BE2C (cell line): ENCODE data around the gene CAMK1D.

Source experiments
- DNase-seq: peaks from one replicate; pipeline ENCODE4 v3.0.0-alpha.2; 2020
- H3K27me3 ChIP-seq: fragments of 250-450 bp; sonication (Bioruptor Pico); 2 replicates; pipeline ENCODE4 v1.5.1; 2020; ENCODE audit warnings: mild to moderate bottlenecking
- H3K36me3 ChIP-seq: fragments of 250-450 bp; sonication (Bioruptor Pico); 2 replicates; pipeline ENCODE4 v1.5.1; 2020; ENCODE audit warnings: mild to moderate bottlenecking
- H3K4me1 ChIP-seq: fragments of 250-450 bp; sonication (Bioruptor Pico); 2 replicates; pipeline ENCODE4 v1.5.1; 2020
- H3K4me3 ChIP-seq: 2 replicates; pipeline ENCODE4 v1.5.1; 2011; ENCODE audit warnings: low read depth, low read length
- H3K9me3 ChIP-seq: fragments of 250-450 bp; sonication (Bioruptor Pico); 2 replicates; pipeline ENCODE4 v1.5.1; 2020
- CTCF ChIP-seq: IDR thresholded peaks from 2 replicates; pipeline ENCODE4 v1.5.1; 2012; ENCODE audit warnings: mild to moderate bottlenecking, low read depth, low read length

CAMK1D gene

GRCh38 chr10:12597788-12598765 is 248.7 kb downstream of the CAMK1D start:
- H3K4me3 ChIP-seq = no peak overlapping the region
- H3K36me3 ChIP-seq = no peaks in the 10 kb centered on the region
- DNase-seq = no peak
- H3K4me1 ChIP-seq = no peaks in the 10 kb centered on the region
- no peak for TF ChIP-seq CTCF
- H3K9me3 ChIP-seq = no peaks in the 10 kb centered on the region
- H3K27me3 ChIP-seq = no peaks in the 10 kb centered on the region

- Histone ChIP-seq H3K36me3 (no peaks in the 10 kb centered on the region), H3K9me3 (no peaks in the 10 kb centered on the region), H3K4me3 (no peak overlapping the region), H3K4me1 (no peaks in the 10 kb centered on the region), H3K27me3 (no peaks in the 10 kb centered on the region)
- no peak for TF ChIP-seq CTCF
- DNase-seq = no peak
Observed at GRCh38 chr10:12600652-12601051, 251.3 kb downstream of the CAMK1D start.

GRCh38 chr10:12602521-12602920 is 253.2 kb downstream of the CAMK1D start:
- TF ChIP-seq CTCF = no peak
- no peaks in the 10 kb centered on the region for H3K4me1 ChIP-seq
- no peak for DNase-seq
- no peak overlapping the region for H3K4me3 ChIP-seq
- no peaks in the 10 kb centered on the region for H3K9me3 ChIP-seq
- no peaks in the 10 kb centered on the region for H3K27me3 ChIP-seq
- no peaks in the 10 kb centered on the region for H3K36me3 ChIP-seq

- no peak for TF ChIP-seq CTCF
- no peak for DNase-seq
- Histone ChIP-seq H3K36me3 (no peaks in the 10 kb centered on the region), H3K27me3 (no peaks in the 10 kb centered on the region), H3K9me3 (no peaks in the 10 kb centered on the region), H3K4me1 (no peaks in the 10 kb centered on the region), H3K4me3 (no peak overlapping the region)
Observed at GRCh38 chr10:12603766-12604470, 254.6 kb downstream of the CAMK1D start.

GRCh38 chr10:12605580-12606405 is 256.4 kb downstream of the CAMK1D start:
- H3K27me3 ChIP-seq = no peaks in the 10 kb centered on the region
- H3K4me3 ChIP-seq = no peak overlapping the region
- no peaks in the 10 kb centered on the region for H3K9me3 ChIP-seq
- no peaks in the 10 kb centered on the region for H3K36me3 ChIP-seq
- no peaks in the 10 kb centered on the region for H3K4me1 ChIP-seq
- no peak for DNase-seq
- TF ChIP-seq CTCF = no peak
